Hematopoietic multipotent progenitor cell (in vitro differentiated cells): ENCODE results near the gene ZNF219. TPM values are rescaled to one million over a fixed set of nuclear protein-coding genes. Genes with fewer than 3 reads are reported as not detected.

ENCODE experiments used
- DNase-seq, 3 donors: peaks; one replicate each; pipeline ENCODE4 v3.0.0-alpha.2; 2011 to 2015; ENCODE audit warnings: low read depth in 2 of 3, low spot score in 2 of 3
- total RNA-seq: library from RNA; depleted of rRNA; stranded (reverse); fragments of >200 nt; gene quantifications from one replicate; pipeline ENCODE4 v1.2.3, GENCODE V29; 2012

The ZNF219 gene
- 31.2 TPM for total RNA-seq

DNA sequence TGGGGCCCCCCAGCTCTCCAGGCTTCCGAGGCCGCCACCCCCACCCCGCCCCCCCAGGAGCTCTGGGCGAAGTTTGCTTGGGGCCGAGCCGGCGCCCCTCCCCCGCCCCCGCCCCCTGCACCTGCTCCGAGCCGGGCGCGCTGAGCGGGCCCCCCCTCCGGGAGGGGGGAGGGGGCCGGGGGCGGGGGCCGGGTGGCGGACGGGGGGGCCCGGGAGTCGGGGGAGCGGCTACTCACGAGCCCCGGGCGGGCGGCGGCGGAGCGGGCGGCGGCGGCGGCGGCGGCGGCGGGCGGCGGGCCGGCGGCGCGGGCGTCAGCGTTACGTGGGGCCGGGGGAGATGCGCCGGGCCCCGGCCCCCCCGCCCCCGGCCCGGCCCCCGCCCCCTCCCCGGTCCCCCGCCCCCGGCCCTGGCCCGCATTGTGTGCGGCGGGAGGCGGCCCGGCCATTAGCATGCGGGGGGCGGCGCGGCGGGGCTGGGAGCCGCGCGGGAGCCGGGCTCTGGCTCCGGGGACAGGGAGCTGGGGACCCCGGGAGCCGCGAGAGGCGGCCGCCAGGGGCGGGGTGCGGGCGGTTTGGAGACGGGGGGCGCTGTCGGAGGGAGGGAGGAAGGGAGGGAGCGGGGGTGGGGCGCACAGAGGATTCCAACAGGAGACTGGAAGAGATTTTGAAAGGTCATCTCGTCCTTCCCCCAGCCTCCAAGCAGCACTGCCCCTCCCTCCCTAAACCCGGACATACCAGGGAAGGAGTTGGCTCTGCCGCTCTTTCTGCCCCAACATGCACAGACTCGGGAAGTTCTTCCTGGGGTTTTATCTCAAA, at the start of gene ZNF219:
Gene ZNF219 (minus strand): TSS at position 580 of the 816 bp plus-strand sequence. CDS start 5,064 bp downstream, outside the sequence.
- DNase-seq, result peak in 2 of 3 donors; percentile 29 to 44

DNA sequence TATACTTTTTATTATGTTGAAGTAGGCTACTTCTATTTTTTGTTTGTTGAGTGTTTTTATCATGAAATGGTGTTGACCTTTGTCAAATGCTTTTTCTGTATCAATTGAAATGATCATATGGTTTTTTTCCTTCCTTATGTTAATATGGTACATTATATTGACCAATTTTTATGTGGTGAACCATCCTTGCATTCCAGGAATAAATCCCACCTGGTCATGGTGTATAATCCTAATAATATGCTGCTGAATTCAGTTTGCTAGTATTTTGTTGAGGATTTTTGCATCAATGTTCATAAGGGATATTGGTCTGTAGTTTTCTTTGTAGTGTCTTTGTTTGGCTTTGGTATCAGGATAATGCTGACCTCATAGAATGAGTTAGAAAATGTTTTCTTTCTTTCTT, 47.0 kb upstream of the ZNF219 start:
- no peak for DNase-seq

DNA sequence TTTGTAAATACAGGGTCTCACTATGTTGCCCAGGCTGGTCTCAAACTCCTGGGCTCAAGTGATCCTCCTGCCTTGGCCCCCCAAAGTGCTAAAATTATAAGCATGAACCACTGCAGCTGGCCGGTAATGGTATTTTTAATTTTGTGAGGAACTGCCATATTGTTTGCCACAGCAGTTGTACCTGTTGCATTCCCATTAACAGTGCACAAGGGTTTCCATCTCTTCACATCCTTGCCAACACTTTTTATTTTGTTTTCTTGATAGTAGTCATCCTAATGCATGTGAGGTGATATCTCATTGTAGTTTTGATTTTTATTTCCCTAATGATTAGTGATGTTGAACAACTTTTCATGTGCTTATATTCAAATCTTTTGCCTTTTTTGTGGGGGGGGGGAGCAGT, 43.9 kb upstream of the ZNF219 start:
- no peak for DNase-seq

DNA sequence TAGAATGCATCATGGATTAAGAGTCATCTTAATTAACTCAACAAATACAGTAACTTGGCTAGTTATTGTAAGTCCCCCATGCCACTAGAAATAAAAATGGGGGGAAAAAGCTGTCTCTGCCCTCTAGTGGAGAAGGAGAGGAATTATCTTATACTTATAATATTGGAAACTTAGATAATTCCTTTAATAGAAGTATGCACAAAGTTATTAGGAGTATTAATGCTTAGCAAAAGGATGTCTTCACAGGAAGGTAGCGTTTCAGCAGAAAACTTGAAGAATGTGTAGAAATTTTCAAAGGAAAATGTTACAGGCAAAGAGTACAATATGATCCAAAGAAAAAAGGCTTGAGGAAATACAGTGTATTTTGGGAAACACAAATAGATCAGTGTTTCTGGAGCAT, 37.6 kb upstream of the ZNF219 start:
- peak in 1 of 3 donors; percentile 47 for DNase-seq

DNA sequence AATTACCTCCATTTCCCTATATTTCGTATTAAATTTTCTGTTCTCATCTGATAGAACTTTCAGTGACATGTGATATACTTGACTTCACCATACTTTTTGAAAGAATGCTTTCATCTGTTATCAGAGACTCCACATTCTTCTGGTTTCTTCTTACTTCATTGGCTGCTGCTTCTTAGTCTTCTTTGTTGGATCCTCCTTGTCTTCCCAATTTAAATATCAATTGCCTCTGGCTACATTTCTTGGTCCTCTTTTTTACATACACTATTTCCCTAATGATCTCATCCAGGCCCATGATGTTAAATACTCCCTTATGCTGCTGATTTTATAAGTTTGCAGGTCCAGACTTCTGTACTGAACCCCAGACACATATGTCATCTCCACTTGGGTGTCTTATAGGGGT, 35.4 kb upstream of the ZNF219 start:
- no peak for DNase-seq

DNA sequence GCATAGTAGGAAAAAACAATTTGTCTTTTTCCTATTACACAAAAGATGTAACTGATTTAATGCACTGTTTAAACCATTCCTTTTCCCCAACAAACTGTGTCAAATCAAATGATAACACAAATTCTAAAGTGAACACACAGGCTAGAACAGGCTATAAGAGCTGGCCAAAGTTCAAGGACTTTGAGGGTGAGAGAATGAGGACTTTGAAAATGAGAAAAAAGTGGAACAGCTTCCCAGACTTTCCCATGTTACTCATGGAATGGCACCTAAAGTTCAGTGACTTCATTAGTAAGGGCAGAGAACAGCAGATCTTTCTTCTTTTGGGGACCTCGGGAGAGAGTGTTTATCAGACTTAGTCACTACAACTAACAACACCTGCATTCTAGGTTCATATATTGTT, 25.0 kb upstream of the ZNF219 start:
- DNase-seq, result no peak

DNA sequence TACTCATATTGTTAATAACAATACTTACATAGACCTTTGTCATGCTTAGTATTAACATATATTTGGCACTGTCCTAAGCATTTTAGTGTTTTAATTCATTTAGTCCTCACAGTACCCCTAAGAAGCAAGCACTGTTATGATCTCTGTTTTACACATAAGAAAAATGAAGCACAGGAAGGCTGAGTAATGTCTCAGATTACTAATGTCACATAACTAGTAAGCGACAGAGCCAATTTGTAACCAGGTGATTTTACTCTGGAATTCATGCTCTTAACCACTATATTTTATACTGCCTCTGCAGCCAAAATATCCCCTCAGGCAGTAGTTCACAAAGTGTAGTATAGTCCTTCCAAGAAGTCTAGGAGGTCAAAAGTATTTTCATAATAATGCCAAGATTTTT, 22.7 kb upstream of the ZNF219 start:
- no peak for DNase-seq

DNA sequence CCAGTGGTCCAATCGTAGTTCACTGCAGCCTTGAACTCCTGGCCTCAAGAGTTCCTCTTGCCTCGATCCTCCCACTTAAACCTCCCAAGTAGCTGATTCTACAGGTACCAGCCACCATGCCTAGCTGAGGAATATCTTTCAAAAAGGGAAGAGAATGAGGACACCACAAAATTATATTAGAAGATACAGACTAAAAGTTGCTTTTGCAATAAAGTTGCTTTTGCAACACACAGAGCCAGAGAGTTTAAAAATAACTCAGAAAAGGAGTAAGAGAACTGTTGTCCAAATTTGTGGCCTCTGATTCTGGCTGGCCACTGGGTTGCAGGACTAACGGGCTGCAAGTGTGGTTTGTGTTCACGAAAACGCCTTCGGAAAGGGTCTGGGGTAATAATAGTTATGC, 22.2 kb upstream of the ZNF219 start:
- no peak for DNase-seq

DNA sequence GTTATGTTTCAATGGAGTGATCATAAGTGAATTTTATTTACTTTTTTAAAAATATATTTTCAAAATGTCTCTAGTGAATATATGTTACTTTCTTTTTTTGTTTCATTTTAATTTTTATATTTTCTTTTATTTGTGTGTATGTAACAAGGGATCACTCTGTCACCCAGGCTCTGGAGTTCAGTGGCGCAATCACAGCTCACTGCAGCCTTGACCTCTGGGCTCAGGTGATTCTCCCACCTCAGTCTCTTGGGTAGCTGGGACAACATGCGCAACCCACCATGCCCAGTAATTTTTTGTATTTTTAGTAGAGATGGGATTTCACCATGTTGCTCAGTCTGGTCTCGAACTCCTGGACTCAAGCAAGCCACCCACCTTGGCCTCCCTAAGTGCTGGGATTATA, 20.5 kb upstream of the ZNF219 start:
- DNase-seq, result no peak

DNA sequence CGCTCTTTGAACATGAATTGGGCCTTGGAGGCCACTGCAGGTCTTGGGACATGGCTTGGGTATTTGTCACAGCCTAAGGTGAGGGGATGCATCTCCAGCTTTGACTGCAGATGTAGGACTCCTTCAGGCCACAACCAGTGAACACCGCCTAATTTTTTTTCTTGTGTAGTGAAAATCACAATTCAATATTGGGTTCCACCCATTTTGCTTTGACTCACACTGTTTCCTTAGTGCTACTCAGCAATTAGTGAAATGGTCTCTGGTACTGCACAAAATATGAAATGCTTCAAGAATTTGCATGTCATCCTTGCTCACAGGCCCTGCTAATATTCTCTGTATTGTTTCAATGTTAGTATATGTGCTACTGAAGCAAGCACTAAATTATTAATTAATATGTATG, 14.9 kb upstream of the ZNF219 start:
- no peak for DNase-seq

DNA sequence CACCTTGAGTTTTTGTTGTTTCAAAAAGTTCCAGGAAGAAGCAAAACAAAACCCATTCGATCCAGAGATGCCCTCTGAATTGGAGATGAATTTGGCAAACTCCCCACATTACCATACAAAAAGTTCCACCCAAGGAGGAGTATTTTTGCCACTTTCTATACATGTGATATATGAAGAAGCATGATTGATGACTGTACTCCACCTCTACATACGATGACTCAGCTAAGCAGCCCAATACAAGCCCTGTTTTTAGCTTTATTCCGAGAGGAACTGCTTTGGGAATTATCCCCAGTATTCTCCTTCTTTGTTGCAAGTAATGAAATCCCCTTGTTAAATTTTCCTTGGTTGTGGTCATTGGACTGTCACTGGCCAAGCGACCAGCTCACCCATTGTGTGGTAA, 13.8 kb upstream of the ZNF219 start:
- no peak for DNase-seq

DNA sequence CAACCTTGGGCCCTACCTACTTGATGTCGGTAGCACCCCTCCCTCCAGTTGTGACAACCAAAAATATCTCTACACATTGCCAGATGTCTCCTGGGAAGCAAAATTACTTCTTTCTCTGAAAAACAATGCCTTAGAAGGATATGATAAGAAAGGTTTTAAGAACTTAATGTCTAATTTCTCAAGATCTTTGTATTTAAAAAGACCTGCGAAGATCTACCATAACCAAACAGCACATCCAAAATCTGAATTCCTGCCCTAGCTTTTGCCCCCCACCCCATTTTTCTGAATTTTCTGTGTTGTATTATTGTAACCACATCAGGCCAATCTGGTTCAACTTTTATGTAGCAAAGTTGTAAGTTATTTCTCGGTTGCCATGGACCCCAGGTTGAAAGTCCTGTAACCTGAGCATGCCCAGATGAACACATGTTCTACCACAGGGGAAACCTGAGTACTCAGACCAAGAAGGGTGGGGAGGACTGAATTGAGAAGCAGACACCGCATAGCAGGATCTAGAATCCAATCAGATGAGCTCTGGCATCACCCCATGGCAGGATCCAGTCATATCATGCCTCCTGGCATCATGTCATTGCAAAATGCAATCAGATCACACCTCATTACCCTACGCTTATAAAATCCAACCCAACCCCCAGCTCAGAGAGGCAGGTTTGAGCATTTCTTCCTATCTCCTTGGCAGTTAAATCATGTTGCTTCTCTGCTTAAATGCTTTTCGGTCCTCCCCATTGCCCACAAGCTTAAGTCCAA, 11.1 kb upstream of the ZNF219 start:
- DNase-seq, result no peak

DNA sequence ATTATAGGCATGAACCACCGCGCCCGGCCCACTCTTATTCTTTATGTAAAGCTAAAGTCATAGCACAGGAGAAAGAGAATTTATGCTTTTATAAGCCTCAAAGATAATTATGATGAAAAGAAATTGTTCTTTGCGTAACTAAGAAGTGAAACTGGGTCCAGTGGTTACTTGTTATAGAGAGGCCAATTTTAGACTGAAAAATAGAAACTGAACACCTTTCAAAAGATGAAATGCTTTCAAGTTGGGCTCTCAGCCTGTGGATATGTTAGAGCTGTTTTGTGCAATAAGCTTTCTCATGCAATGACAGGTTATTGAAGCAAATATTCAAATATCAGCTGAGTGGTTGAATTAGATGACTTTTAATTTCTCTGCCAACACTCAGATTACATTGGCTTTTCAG, 10.3 kb upstream of the ZNF219 start:
- no peak for DNase-seq

DNA sequence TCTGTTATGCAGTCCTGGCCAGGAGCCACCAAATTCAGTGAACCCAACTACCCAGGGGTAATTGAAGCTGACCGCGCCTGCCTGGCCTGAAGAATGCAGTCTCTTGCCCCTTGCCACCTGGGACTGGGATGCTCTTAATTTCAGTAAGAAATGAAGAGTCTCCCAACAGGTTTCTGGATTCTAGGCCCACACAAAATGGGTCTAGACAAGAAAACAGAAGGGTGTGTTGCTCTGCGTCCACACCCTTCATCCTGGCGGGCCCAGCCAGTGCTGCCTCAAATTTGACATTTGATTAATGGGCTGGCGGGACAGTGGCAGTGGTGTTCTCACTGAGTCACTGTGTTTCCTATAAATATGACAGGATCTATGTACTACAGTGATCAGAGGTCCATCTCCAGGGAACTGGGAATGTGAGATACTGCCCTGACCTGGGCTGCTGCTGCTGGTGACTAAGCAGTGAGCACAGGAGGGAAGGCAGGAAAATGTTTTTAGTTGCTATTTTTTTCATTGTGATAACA, 8.9 kb upstream of the ZNF219 start:
- DNase-seq, result no peak

DNA sequence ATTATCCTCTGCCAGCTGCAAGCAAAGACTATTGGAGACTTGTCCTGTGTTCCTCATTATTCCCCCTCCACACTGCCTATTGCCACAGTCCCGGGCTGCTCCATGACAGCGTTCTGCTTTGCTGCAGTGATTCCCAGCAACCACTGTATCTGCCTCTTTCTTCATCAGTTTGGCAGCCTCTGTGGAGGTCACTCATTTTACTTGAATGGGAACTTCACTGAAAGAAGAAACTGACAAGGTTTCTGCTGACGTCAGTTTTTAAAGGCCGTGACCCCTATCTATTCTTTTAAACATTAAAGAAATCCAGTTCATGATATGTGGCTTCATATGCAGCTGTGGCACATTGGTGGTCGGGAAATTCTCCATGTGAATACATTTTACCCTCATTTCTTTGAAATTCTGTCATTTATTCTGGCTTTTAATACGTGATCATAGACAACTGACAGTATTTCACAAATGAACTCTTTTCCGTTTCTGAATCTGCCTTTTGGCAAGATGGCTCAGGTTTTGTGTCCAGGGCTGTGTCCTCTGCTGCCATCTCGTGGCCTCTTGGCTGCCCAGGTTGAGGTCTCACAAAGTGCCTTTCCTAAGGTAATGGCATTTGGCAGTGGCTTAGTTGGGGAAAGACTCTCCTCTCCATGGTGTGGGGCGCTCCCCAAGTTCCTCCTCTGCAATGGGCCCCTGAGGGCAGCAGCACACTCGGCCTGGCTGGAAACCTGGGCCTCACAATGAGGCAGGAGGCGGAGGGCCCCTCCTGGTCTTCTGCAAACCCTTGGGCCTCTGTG, 8.2 kb upstream of the ZNF219 start:
- DNase-seq, result peak; percentile 55 to 82 (median 78)

DNA sequence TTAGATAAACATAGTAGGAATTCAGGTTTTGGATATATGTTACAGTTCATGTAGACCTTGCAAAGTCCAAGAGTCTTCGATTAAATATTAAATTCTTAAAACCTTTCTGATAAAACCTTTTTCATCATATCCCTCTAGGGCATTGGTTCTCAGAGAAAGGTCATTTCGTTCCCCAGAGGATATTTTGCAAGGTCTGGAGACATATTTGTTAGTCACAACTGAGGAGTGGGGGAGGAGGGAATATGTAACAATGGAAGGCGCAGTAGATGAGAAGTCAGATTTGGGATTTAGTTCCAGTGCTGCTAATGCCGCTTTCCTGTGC, 7.7 kb upstream of the ZNF219 start:
- no peak for DNase-seq

DNA sequence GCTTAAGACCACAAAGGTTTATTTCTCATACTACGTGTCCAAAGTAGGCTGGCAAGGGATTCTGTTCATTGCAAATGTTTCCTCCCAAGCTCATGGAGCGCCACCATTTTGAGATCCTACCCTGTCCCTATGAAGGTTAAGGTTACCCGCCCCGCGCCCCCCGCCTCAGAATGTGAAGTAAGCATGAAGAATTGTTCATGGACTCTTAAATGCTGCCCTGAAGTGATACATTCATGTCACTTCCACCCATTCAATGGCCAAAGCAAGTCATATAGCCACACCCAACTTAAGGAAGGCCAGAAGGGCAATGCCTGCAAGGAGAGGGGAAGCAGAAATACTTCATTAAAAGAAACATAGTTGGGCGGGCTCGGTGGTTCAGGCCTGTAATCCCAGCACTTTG, 6.6 kb upstream of the ZNF219 start:
- DNase-seq, result no peak

DNA sequence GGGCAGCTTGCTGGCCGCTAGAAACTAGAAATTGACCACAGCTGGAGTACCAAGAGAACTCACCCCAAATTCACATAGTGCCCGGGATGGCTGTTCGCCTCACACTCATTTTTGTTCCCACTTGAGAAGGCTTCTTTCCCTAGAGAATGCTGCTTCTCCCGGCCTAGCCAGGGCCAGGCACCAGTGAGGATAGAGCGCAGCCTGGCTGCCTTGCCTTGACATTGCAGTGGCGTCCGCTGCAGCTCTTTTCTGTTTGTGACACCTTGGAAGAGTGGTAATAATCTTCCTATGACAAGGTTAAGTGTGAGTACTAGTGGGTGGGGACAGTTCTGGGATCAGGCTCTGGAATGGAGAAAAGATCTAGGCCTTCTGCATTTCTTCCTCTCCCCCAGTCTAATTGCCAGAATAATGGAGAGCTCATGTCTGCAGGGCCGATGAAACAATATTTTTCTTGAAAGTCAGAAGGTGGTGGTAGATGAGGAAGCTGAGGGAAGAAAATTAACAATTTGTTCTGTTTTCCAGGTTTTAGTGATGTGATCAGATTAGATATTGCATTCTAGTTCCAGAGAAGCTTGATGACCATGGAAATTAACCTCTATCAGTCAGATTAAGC, 6.1 kb upstream of the ZNF219 start:
- peak in 2 of 3 donors; percentile 64 to 65 for DNase-seq

DNA sequence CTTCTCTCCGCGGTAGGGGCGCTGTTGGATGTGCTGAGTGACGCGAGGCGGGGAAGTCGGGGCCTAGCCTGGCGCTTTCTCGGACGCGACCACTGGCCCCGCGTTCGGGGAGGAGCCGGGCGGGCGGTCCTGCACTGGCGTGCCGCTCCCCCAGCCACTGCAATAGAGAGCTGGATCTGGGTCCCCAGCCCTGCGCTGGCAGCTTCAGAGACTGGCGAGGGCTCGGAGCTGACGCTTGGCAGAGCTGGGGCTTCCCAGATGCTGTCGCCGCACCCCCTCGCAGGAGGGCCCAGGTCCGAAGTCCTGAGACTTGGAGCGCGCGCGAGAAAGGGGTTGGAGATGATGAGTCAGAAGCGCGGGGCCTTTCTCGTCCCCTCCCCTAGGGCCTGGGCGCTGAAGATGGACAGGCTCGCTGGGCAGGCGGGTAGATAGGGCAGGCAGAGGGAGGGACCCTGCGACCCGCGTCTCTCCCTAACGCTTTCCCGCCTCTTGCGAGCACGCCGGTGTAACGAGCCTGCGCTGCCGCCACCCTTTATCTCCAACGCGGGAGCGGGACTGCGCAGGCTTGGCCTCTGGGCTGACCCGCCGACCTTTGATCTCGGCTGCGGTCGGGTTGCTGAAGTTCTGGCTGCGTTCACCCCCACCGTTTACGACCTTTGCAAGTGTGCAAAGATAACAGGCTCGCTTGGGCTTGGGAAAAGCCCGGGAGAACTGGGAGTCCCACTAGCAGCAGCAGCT, 5.4 kb upstream of the ZNF219 start:
- DNase-seq, result peak; percentile 87 to 97 (median 95)

DNA sequence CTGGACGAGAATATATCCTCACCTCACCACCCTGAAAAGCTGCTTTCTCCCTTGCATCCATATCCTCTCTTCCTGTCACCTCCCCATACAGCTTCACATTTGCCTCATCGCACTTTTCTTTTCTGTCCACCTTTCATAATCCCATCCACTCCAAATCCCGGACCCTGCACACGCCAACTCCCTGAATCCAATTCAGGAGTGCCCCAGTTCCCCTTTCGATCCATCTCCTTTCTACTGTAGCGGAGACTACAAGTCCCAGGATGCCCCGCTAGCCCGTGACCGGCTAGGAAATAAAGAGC, 4.9 kb upstream of the ZNF219 start:
- no peak for DNase-seq
